ENCODE results near the gene LRP1.
"Not testable (repeated sequence)": the region's sequence is repeated elsewhere in the genome, so short reads cannot be mapped to it uniquely, and the experiment has no call there.

Gene LRP1

GRCh38 chr12:57112492-57113294, 15.6 kb upstream of the LRP1 start:
- DNase-seq: no peak

GRCh38 chr12:57116580-57117281, 11.6 kb upstream of the LRP1 start:
- DNase-seq: no peak

GRCh38 chr12:57118711-57119271, 9.5 kb upstream of the LRP1 start:
- no peak for DNase-seq

GRCh38 chr12:57119294-57120085, 8.8 kb upstream of the LRP1 start:
- no peak for DNase-seq

GRCh38 chr12:57120718-57121117, 7.6 kb upstream of the LRP1 start:
- DNase-seq: not testable (repeated sequence)

GRCh38 chr12:57123813-57124212, 4.5 kb upstream of the LRP1 start:
- DNase-seq: no peak

- peak; percentile 53 for DNase-seq
Observed at GRCh38 chr12:57124261-57124877, 3.9 kb upstream of the LRP1 start.

- no peak for DNase-seq
Observed at GRCh38 chr12:57126061-57126460, 2.2 kb upstream of the LRP1 start.

- no peak for DNase-seq
Observed at GRCh38 chr12:57126561-57126960, 1.7 kb upstream of the LRP1 start.

- peak; percentile 54 for DNase-seq
Observed at GRCh38 chr12:57127101-57127725, 1.1 kb upstream of the LRP1 start.

- no peak for DNase-seq
Observed at GRCh38 chr12:57128519-57129247, 400 bp downstream of the LRP1 start.

GRCh38 chr12:57129321-57129842, 1.1 kb downstream of the LRP1 start:
- DNase-seq: no peak

- no peak for DNase-seq
Observed at GRCh38 chr12:57129889-57130288, 1.6 kb downstream of the LRP1 start.

- DNase-seq: no peak
Observed at GRCh38 chr12:57130941-57131340, 2.7 kb downstream of the LRP1 start.

GRCh38 chr12:57131896-57132744, 3.8 kb downstream of the LRP1 start:
- DNase-seq: no peak

GRCh38 chr12:57133013-57133569, 4.8 kb downstream of the LRP1 start:
- DNase-seq: no peak

- DNase-seq: no peak
Observed at GRCh38 chr12:57133916-57134315, 5.6 kb downstream of the LRP1 start.

- no peak for DNase-seq
Observed at GRCh38 chr12:57134949-57135348, 6.7 kb downstream of the LRP1 start.

- DNase-seq: no peak
Observed at GRCh38 chr12:57135527-57136326, 7.4 kb downstream of the LRP1 start.
